ENCODE measurements around the gene NECTIN1.

NECTIN1 gene

GRCh38 chr11:119712006-119712405 lies 17.0 kb downstream of the NECTIN1 start:
- no peak for DNase-seq

- no peak for DNase-seq
Measured at GRCh38 chr11:119711476-119711875, 17.5 kb downstream of the NECTIN1 start.

GRCh38 chr11:119710417-119710816 lies 18.6 kb downstream of the NECTIN1 start:
- DNase-seq: no peak

GRCh38 chr11:119709638-119710346 lies 19.2 kb downstream of the NECTIN1 start:
- DNase-seq: no peak

- no peak for DNase-seq
Measured at GRCh38 chr11:119709171-119709570, 19.8 kb downstream of the NECTIN1 start.

- no peak for DNase-seq
Measured at GRCh38 chr11:119708384-119708783, 20.6 kb downstream of the NECTIN1 start.

- DNase-seq: no peak
Measured at GRCh38 chr11:119706887-119707286, 22.1 kb downstream of the NECTIN1 start.

- DNase-seq: no peak
Measured at GRCh38 chr11:119706029-119706428, 23.0 kb downstream of the NECTIN1 start.

- DNase-seq: no peak
Measured at GRCh38 chr11:119705362-119705761, 23.6 kb downstream of the NECTIN1 start.

GRCh38 chr11:119704849-119705248 lies 24.2 kb downstream of the NECTIN1 start:
- no peak for DNase-seq

GRCh38 chr11:119701591-119702549 lies 27.1 kb downstream of the NECTIN1 start:
- DNase-seq: no peak

GRCh38 chr11:119700536-119701346 lies 28.3 kb downstream of the NECTIN1 start:
- DNase-seq: no peak

GRCh38 chr11:119700030-119700429 lies 29.0 kb downstream of the NECTIN1 start:
- DNase-seq: no peak

- DNase-seq: no peak
Measured at GRCh38 chr11:119699227-119699626, 29.8 kb downstream of the NECTIN1 start.

- DNase-seq: no peak
Measured at GRCh38 chr11:119697882-119698281, 31.1 kb downstream of the NECTIN1 start.

- DNase-seq: no peak
Measured at GRCh38 chr11:119697445-119697844, 31.6 kb downstream of the NECTIN1 start.

- no peak for DNase-seq
Measured at GRCh38 chr11:119696378-119697222, 32.4 kb downstream of the NECTIN1 start.

- DNase-seq: no peak
Measured at GRCh38 chr11:119694334-119694733, 34.7 kb downstream of the NECTIN1 start.

GRCh38 chr11:119693253-119693815 lies 35.7 kb downstream of the NECTIN1 start:
- no peak for DNase-seq

- no peak for DNase-seq
Measured at GRCh38 chr11:119692540-119692820, 36.5 kb downstream of the NECTIN1 start.

GRCh38 chr11:119691701-119692539 lies 37.1 kb downstream of the NECTIN1 start:
- DNase-seq: no peak

Data from CD4-positive, alpha-beta T cell treated with Interleukin-10 for 1 hour (primary cell).